SK-N-SH (cell line): ENCODE data around the gene NT5M. TPM values are rescaled to one million over a fixed set of nuclear protein-coding genes. Genes with fewer than 3 reads are reported as not detected.
A peak's percentile ranks its signal among the peaks of the same experiment; 100 is the strongest.

ENCODE experiments used
- CTCF ChIA-PET: fragments of 300-600, 350-600 bp; formaldehyde crosslinking; extraction: SDS; loops from one replicate; lab custom pipeline; 2021; lab: Yijun Ruan, JAX
- POLR2A ChIA-PET: fragments of 350-600 bp; sonication (Branson Sonifier 250); formaldehyde crosslinking; extraction: SDS; loops from one replicate; lab custom pipeline; 2020; ENCODE audit warnings: antibody characterized with exemption, inconsistent platforms; lab: Yijun Ruan, JAX
- DNase-seq: peaks from one replicate; pipeline ENCODE4 v3.0.0; 2012
- H2AFZ ChIP-seq: fragments of 200-600 bp; sonication (generic); 2 replicates; pipeline ENCODE4 v1.8.1; 2016; ENCODE audit warnings: antibody characterized with exemption, mild to moderate bottlenecking, low read depth
- H3F3A ChIP-seq: fragments of 200-600 bp; sonication (generic); replicated peaks from 2 replicates; pipeline ENCODE3; 2016; ENCODE audit warnings: antibody characterized with exemption, mild to moderate bottlenecking; ENCODE audit not compliant: insufficient read depth
- H3K27ac ChIP-seq, 2 experiments: fragments of 200-500 bp in 1 of 2; fragments of 200-600 bp in 1 of 2; sonication (Bioruptor generic) in 1 of 2; sonication (generic), shearing (Covaris generic) in 1 of 2; 2 replicates each; pipeline versions ENCODE4 v1.5.1 to v1.6.1; 2014 to 2016; ENCODE audit warnings: low read depth in 2 of 2, inconsistent platforms in 1 of 2, low read length in 1 of 2, mild to moderate bottlenecking in 1 of 2, mixed read lengths in 1 of 2
- H3K27me3 ChIP-seq: fragments of 200-600 bp; sonication (generic), shearing (Covaris generic); 2 replicates; pipeline ENCODE4 v1.6.1; 2016; ENCODE audit warnings: mixed run types; ENCODE audit not compliant: insufficient read depth
- H3K36me3 ChIP-seq, 2 experiments: fragments of 200-500 bp in 1 of 2; fragments of 200-600 bp in 1 of 2; sonication (Bioruptor generic) in 1 of 2; sonication (generic) in 1 of 2; replicated peaks in 1 of 2; 2 replicates each; pipeline versions ENCODE3 to v1.5.1; 2014 to 2016; ENCODE audit warnings: low read length in 1 of 2, mild to moderate bottlenecking in 1 of 2; ENCODE audit not compliant: insufficient read depth in 2 of 2, control insufficient read depth in 1 of 2
- H3K4me1 ChIP-seq, 2 experiments: fragments of 200-500 bp in 1 of 2; fragments of 200-600 bp in 1 of 2; sonication (Bioruptor generic) in 1 of 2; sonication (generic), shearing (Covaris generic) in 1 of 2; 2 replicates each; pipeline versions ENCODE4 v1.5.1 to v1.6.1; 2014 to 2016; ENCODE audit warnings: low read depth in 1 of 2, low read length in 1 of 2, mixed run types in 1 of 2; ENCODE audit not compliant: insufficient read depth in 2 of 2, control insufficient read depth in 1 of 2
- H3K4me2 ChIP-seq: fragments of 200-600 bp; sonication (generic), shearing (Covaris generic); 2 replicates; pipeline ENCODE4 v1.6.1; 2017; ENCODE audit warnings: mixed run types
- H3K4me3 ChIP-seq, 2 experiments: fragments of 200-500 bp in 1 of 2; fragments of 200-600 bp in 1 of 2; sonication (Bioruptor generic) in 1 of 2; sonication (generic), shearing (Covaris generic) in 1 of 2; 2 replicates each; pipeline versions ENCODE4 v1.5.1 to v1.8.1; 2014 to 2016; ENCODE audit warnings: low read depth in 2 of 2, inconsistent platforms in 1 of 2, low read length in 1 of 2, mild to moderate bottlenecking in 1 of 2, mixed read lengths in 1 of 2, moderate library complexity in 1 of 2
- H3K79me2 ChIP-seq: fragments of 200-600 bp; sonication (generic); 2 replicates; pipeline ENCODE4 v1.8.1; 2017; ENCODE audit warnings: mild to moderate bottlenecking; ENCODE audit not compliant: insufficient read depth
- H3K9ac ChIP-seq: fragments of 200-600 bp; sonication (generic); 2 replicates; pipeline ENCODE4 v1.6.1; 2017; ENCODE audit warnings: mixed run types
- H3K9me2 ChIP-seq: fragments of 200-600 bp; sonication (generic); 2 replicates; pipeline ENCODE4 v1.6.1; 2017; ENCODE audit warnings: mixed run types
- H3K9me3 ChIP-seq: fragments of 200-600 bp; sonication (generic); 2 replicates; pipeline ENCODE4 v1.6.1; 2017; ENCODE audit warnings: mixed run types, mild to moderate bottlenecking, moderate library complexity
- H4K20me1 ChIP-seq: fragments of 200-600 bp; sonication (generic); 2 replicates; pipeline ENCODE4 v1.6.1; 2017; ENCODE audit warnings: mild to moderate bottlenecking, mixed run types; ENCODE audit not compliant: insufficient read depth
- CHD2 ChIP-seq: fragments of 150-350 bp; IDR thresholded peaks from 2 replicates; pipeline ENCODE4 v1.6.1; 2018; ENCODE audit warnings: low read length; ENCODE audit not compliant: partially characterized antibody
- EP300 ChIP-seq, 2 experiments: IDR thresholded peaks; 2 replicates each; pipeline versions ENCODE4 v1.4.0 to v1.6.1; 2012; ENCODE audit warnings: borderline replicate concordance in 1 of 2, low read depth in 1 of 2, low read length in 1 of 2
- FOSL2 ChIP-seq: IDR thresholded peaks from 2 replicates; pipeline ENCODE4 v1.4.0; 2012; ENCODE audit warnings: low read depth, mild to moderate bottlenecking, moderate library complexity, borderline replicate concordance
- FOXJ3 ChIP-seq: sonication (generic); formaldehyde crosslinking; IDR thresholded peaks from 2 replicates; pipeline ENCODE4 v1.5.1; 2020; ENCODE audit warnings: mild to moderate bottlenecking, missing genetic modification reagents
- FOXM1 ChIP-seq: IDR thresholded peaks from 2 replicates; pipeline ENCODE4 v1.4.0; 2012; ENCODE audit warnings: low read depth, mild to moderate bottlenecking
- GABPA ChIP-seq: IDR thresholded peaks from 2 replicates; pipeline ENCODE4 v1.4.0; 2012; ENCODE audit warnings: low read depth, mild to moderate bottlenecking
- GATA2 ChIP-seq: sonication (generic); formaldehyde crosslinking; IDR thresholded peaks from 2 replicates; pipeline ENCODE4 v1.5.0; 2020; ENCODE audit warnings: mild to moderate bottlenecking, missing genetic modification reagents
- JUND ChIP-seq: IDR thresholded peaks from 2 replicates; pipeline ENCODE4 v1.4.0; 2012
- MEF2A ChIP-seq: IDR thresholded peaks from 2 replicates; pipeline ENCODE4 v1.4.0; 2012; ENCODE audit warnings: low read depth, borderline replicate concordance
- MXI1 ChIP-seq: IDR thresholded peaks from 2 replicates; pipeline ENCODE4 v1.6.1; 2012; ENCODE audit warnings: mild to moderate bottlenecking, low read depth, low read length, improper control_type of control experiment
- NRF1 ChIP-seq: IDR thresholded peaks from 2 replicates; pipeline ENCODE4 v1.6.1; 2012; ENCODE audit warnings: low read depth, mild to moderate bottlenecking, low read length
- POLR2AphosphoS5 ChIP-seq: IDR thresholded peaks from 2 replicates; pipeline ENCODE4 v1.6.1; 2012; ENCODE audit warnings: low read depth, low read length
- RAD21 ChIP-seq: IDR thresholded peaks from 2 replicates; pipeline ENCODE4 v1.6.1; 2012; ENCODE audit warnings: mild to moderate bottlenecking, low read length
- RCOR1 ChIP-seq: fragments of 150-350 bp; IDR thresholded peaks from 2 replicates; pipeline ENCODE4 v1.6.1; 2017; ENCODE audit warnings: antibody characterized with exemption, low read length
- RFX5 ChIP-seq: IDR thresholded peaks from 2 replicates; pipeline ENCODE4 v1.6.1; 2012; ENCODE audit warnings: mild to moderate bottlenecking, improper control_type of control experiment, low read length
- RXRA ChIP-seq: IDR thresholded peaks from 2 replicates; pipeline ENCODE4 v1.4.0; 2012; ENCODE audit warnings: low read depth, mild to moderate bottlenecking, borderline replicate concordance
- SIN3A ChIP-seq: IDR thresholded peaks from 2 replicates; pipeline ENCODE4 v1.6.1; 2012; ENCODE audit warnings: low read depth, mild to moderate bottlenecking, low read length, moderate library complexity, borderline replicate concordance
- TAF1 ChIP-seq: IDR thresholded peaks from 2 replicates; pipeline ENCODE4 v1.6.1; 2012; ENCODE audit warnings: low read depth, mild to moderate bottlenecking, low read length, moderate library complexity, borderline replicate concordance
- YY1 ChIP-seq: IDR thresholded peaks from 2 replicates; pipeline ENCODE4 v1.4.0; 2012; ENCODE audit warnings: low read depth, mild to moderate bottlenecking
- WGBS: methylation state at CpG from one replicate; pipeline ENCODE4 v1.1.6; 2017; ENCODE audit warnings: low lambda C conversion rate; 5-methylcytosine and 5-hydroxymethylcytosine counted together
- polyA plus RNA-seq, 3 experiments: library from polyadenylated mRNA; depleted of rRNA; stranded (reverse); fragments of >200 nt; gene quantifications; 2 replicates each; pipeline ENCODE4 v1.2.3, GENCODE V29; 2012
- TF ChIP-seq, protein P1 (sequence below): IDR thresholded peaks from 2 replicates; pipeline ENCODE4 v1.4.0; 2012; ENCODE audit warnings: low read depth
- TF ChIP-seq, protein P2 (sequence below): fragments of 150-350 bp; IDR thresholded peaks from 2 replicates; pipeline ENCODE4 v1.6.1; 2017; ENCODE audit warnings: antibody characterized with exemption, low read length, low read depth, borderline replicate concordance
- TF ChIP-seq, protein P3 (sequence below): IDR thresholded peaks from 2 replicates; pipeline ENCODE4 v1.4.0; 2012; ENCODE audit warnings: low read depth, borderline replicate concordance

Gene NT5M
- polyA plus RNA-seq, 1 of the 3 experiments (the other 2 are of a cell fraction) = 3.9 TPM

DNA sequence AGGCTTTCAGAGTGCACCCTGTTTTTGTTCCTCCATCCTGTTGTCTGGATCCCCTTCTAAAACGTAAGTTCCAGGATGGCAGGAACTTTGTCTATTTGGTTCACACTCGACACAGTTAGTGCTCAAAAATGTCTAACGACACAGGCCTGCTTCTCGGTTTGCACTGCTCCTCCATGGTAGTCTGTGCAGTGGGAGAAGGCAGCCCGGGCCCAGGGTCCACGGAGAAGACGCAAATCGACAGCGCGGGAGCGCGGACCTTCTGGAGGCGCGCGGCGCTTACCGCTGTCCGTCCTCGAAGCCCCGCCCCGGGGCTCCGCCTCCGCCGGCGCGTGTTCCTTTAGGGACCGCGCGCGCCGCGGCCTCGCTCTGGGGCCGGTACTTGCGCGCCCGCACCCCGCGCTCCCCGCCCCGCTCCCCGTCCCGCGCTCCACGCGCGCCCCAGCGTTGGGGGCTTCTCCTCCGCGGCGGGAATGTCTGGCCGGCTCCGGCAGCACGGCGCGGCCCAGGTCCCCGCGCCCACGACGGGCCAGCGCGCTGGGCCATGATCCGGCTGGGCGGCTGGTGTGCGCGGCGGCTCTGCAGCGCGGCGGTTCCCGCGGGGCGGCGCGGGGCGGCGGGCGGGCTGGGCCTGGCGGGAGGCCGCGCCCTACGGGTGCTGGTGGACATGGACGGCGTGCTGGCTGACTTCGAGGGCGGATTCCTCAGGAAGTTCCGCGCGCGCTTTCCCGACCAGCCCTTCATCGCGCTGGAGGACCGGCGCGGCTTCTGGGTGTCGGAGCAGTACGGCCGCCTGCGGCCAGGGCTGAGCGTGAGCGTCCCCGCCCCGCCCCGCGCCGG, at the start of gene NT5M (continued):
- TF ChIP-seq, protein P1, sequence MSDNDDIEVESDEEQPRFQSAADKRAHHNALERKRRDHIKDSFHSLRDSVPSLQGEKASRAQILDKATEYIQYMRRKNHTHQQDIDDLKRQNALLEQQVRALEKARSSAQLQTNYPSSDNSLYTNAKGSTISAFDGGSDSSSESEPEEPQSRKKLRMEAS = peak; percentile 77; the same call in 1 of the 2 replicates
- TF ChIP-seq FOXM1 (no peak), RAD21 (no peak), TAF1 (peak; percentile 57; the same call in 1 of the 2 replicates), SIN3A (peak; percentile 26; the same call in 1 of the 2 replicates)
- TF ChIP-seq, protein P2, sequence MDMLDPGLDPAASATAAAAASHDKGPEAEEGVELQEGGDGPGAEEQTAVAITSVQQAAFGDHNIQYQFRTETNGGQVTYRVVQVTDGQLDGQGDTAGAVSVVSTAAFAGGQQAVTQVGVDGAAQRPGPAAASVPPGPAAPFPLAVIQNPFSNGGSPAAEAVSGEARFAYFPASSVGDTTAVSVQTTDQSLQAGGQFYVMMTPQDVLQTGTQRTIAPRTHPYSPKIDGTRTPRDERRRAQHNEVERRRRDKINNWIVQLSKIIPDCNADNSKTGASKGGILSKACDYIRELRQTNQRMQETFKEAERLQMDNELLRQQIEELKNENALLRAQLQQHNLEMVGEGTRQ = no peak
- TF ChIP-seq, protein P3, sequence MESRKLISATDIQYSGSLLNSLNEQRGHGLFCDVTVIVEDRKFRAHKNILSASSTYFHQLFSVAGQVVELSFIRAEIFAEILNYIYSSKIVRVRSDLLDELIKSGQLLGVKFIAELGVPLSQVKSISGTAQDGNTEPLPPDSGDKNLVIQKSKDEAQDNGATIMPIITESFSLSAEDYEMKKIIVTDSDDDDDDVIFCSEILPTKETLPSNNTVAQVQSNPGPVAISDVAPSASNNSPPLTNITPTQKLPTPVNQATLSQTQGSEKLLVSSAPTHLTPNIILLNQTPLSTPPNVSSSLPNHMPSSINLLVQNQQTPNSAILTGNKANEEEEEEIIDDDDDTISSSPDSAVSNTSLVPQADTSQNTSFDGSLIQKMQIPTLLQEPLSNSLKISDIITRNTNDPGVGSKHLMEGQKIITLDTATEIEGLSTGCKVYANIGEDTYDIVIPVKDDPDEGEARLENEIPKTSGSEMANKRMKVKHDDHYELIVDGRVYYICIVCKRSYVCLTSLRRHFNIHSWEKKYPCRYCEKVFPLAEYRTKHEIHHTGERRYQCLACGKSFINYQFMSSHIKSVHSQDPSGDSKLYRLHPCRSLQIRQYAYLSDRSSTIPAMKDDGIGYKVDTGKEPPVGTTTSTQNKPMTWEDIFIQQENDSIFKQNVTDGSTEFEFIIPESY = no peak

DNA sequence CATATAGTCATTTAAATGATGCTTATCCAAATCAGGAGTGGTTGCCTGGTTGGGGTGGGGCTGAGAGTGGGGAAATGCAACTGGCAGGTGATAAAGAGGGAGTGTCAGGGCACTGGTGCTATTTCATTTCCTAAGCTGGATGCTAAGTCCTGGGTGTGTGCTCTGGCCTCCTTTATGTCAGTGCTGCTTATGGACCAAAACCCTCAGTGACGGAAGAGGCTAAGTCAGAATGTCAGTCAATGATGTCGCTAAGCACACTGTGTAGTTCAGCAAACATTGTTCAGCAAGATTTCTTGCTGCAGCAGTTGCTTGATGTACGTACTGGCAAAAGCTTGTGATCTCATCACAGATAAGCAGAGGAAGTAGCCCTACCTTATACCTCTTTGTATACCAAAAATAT, 49.8 kb upstream of the NT5M start:
- Histone ChIP-seq H3K27me3 (no peaks in the 10 kb centered on the region), H3K9ac (no peak overlapping the region), H2AFZ (no peak overlapping the region), H3K4me2 (no peak overlapping the region), H3K4me3 (no peak overlapping the region), H3K4me1 (peaks cover 0 to 5% of the 10 kb centered on the region in 2 experiments; a peak in 1 of 4 replicates), H3F3A (peaks cover 10% of the 10 kb centered on the region), H3K79me2 (no peaks in the 10 kb centered on the region), H3K36me3 (peaks cover 30 to 65% of the 10 kb centered on the region in 2 experiments), H4K20me1 (no peaks in the 10 kb centered on the region), H3K27ac (no peak overlapping the region), H3K9me3 (no peaks in the 10 kb centered on the region), H3K9me2 (no peaks in the 10 kb centered on the region)
- DNase-seq = no peak
- CTCF ChIA-PET = no interaction called here
- WGBS = 98% methylated on average over 3 of the region's 3 CpGs
- POLR2A ChIA-PET = no interaction called here
- TF ChIP-seq MXI1 = no peak
- TF ChIP-seq, protein P3 = no peak
- no peak for TF ChIP-seq MEF2A
- TF ChIP-seq CHD2 = no peak
- TF ChIP-seq FOSL2 = no peak
- no peak for TF ChIP-seq POLR2AphosphoS5
- TF ChIP-seq RAD21 = no peak
- TF ChIP-seq EP300 (IDR thresholded peaks at IDR 0.05; ENCODE audit: borderline replicate concordance in 1 of 2, low read depth in 1 of 2, low read length in 1 of 2) = no peak
- TF ChIP-seq GABPA = no peak
- no peak for TF ChIP-seq JUND
- no peak for TF ChIP-seq NRF1
- TF ChIP-seq FOXJ3 = no peak
- TF ChIP-seq GATA2 (CRISPR knock-in tag) = no peak
- no peak for TF ChIP-seq RCOR1
- no peak for TF ChIP-seq YY1
- no peak for TF ChIP-seq RXRA
- TF ChIP-seq RFX5 = no peak
- TF ChIP-seq, protein P1 = no peak
